SH-SY5Y (cell line): ENCODE results near the gene GDF10.

Experiments used
- GATA2 ChIP-seq: IDR thresholded peaks from 2 replicates; pipeline ENCODE4 v1.6.1; 2011; ENCODE audit warnings: mild to moderate bottlenecking, low read depth, low read length
- GATA3 ChIP-seq: IDR thresholded peaks from 2 replicates; pipeline ENCODE4 v1.6.1; 2011; ENCODE audit warnings: low read depth, mild to moderate bottlenecking, low read length, moderate library complexity

DNA sequence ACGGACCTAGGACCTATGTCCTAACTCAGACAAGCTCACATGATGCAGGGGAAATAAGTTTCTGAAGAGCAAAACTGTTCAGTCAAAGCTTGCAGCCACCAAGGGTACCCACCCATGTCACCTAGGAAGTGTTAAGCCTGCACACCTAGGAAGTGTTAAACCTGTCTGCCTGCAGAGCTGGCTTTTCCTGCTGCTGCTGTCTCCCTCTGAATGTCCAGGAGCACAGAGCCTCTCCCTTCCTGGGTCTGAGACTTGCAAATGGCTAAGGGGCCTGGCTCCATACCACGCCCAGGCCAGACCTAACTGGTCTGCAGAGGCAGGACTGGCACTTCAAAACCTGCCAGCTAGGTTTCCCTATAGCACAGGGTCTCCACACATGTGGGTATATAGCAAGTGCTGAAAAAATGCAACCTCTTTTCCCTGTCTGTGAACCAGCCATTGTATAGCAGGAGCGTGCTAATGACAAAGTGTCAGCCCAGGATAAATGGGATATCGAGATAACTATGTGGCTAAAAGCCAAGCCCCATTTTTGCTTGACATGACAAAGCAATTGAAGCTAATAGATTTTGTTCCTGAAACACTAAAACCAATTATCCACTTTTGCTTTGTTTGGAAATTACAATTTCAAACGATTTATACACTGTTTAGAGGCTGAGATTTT lies 23.8 kb downstream of the GDF10 start:
- TF ChIP-seq GATA3 (no peak), GATA2 (no peak)
